Measurements from ENCODE around the gene AKAP6.

AKAP6 gene

GRCh38 chr14:32701475-32701874 is 372.4 kb downstream of the AKAP6 start:
- no peak for DNase-seq
- in situ Hi-C loops (cut with MboI; ENCODE audit: low pct_unique_long_range_greater_than_20kb, low sequenced_read_pairs): no loop called here

- in situ Hi-C loops (cut with MboI; ENCODE audit: low pct_unique_long_range_greater_than_20kb, low sequenced_read_pairs): no loop called here
- no peak for DNase-seq
Observed at GRCh38 chr14:32702088-32702487, 373.0 kb downstream of the AKAP6 start.

- no peak for DNase-seq
- in situ Hi-C loops (cut with MboI; ENCODE audit: low pct_unique_long_range_greater_than_20kb, low sequenced_read_pairs): no loop called here
Observed at GRCh38 chr14:32702562-32702961, 373.5 kb downstream of the AKAP6 start.

- DNase-seq: no peak
- in situ Hi-C loops (cut with MboI; ENCODE audit: low pct_unique_long_range_greater_than_20kb, low sequenced_read_pairs): no loop called here
Observed at GRCh38 chr14:32703183-32703621, 374.1 kb downstream of the AKAP6 start.

GRCh38 chr14:32706721-32707519 is 377.8 kb downstream of the AKAP6 start:
- in situ Hi-C loops (cut with MboI; ENCODE audit: low pct_unique_long_range_greater_than_20kb, low sequenced_read_pairs): no loop called here
- DNase-seq: no peak

- in situ Hi-C loops (cut with MboI; ENCODE audit: low pct_unique_long_range_greater_than_20kb, low sequenced_read_pairs): no loop called here
Observed at GRCh38 chr14:32707742-32708500, 378.8 kb downstream of the AKAP6 start.

GRCh38 chr14:32709027-32709426 is 379.9 kb downstream of the AKAP6 start:
- in situ Hi-C loops (cut with MboI; ENCODE audit: low pct_unique_long_range_greater_than_20kb, low sequenced_read_pairs): no loop called here
- no peak for DNase-seq

More at GRCh38 chr14:32707742-32708500, 378.8 kb downstream of the AKAP6 start:
- DNase-seq: no peak

GRCh38 chr14:32710231-32710671 is 381.2 kb downstream of the AKAP6 start:
- DNase-seq: no peak
- in situ Hi-C loops (cut with MboI; ENCODE audit: low pct_unique_long_range_greater_than_20kb, low sequenced_read_pairs): no loop called here

- in situ Hi-C loops (cut with MboI; ENCODE audit: low pct_unique_long_range_greater_than_20kb, low sequenced_read_pairs): no loop called here
- peak; percentile 51 for DNase-seq
Observed at GRCh38 chr14:32710731-32711680, 381.9 kb downstream of the AKAP6 start.

GRCh38 chr14:32713856-32714255 is 384.8 kb downstream of the AKAP6 start:
- DNase-seq: no peak
- in situ Hi-C loops (cut with MboI; ENCODE audit: low pct_unique_long_range_greater_than_20kb, low sequenced_read_pairs): no loop called here

GRCh38 chr14:32719601-32720000 is 390.5 kb downstream of the AKAP6 start:
- no peak for DNase-seq
- in situ Hi-C loops (cut with MboI; ENCODE audit: low pct_unique_long_range_greater_than_20kb, low sequenced_read_pairs): no loop called here

GRCh38 chr14:32720927-32721326 is 391.8 kb downstream of the AKAP6 start:
- in situ Hi-C loops (cut with MboI; ENCODE audit: low pct_unique_long_range_greater_than_20kb, low sequenced_read_pairs): no loop called here
- DNase-seq: no peak

- DNase-seq: no peak
- in situ Hi-C loops (cut with MboI; ENCODE audit: low pct_unique_long_range_greater_than_20kb, low sequenced_read_pairs): no loop called here
Observed at GRCh38 chr14:32722631-32723183, 393.6 kb downstream of the AKAP6 start.

GRCh38 chr14:32724867-32725471 is 395.9 kb downstream of the AKAP6 start:
- in situ Hi-C loops (cut with MboI; ENCODE audit: low pct_unique_long_range_greater_than_20kb, low sequenced_read_pairs): no loop called here

GRCh38 chr14:32726516-32726915 is 397.4 kb downstream of the AKAP6 start:
- no peak for DNase-seq
- in situ Hi-C loops (cut with MboI; ENCODE audit: low pct_unique_long_range_greater_than_20kb, low sequenced_read_pairs): no loop called here

More at GRCh38 chr14:32724867-32725471, 395.9 kb downstream of the AKAP6 start:
- DNase-seq: no peak

- DNase-seq: no peak
- in situ Hi-C loops (cut with MboI; ENCODE audit: low pct_unique_long_range_greater_than_20kb, low sequenced_read_pairs): no loop called here
Observed at GRCh38 chr14:32727832-32728231, 398.7 kb downstream of the AKAP6 start.

GRCh38 chr14:32728526-32728925 is 399.4 kb downstream of the AKAP6 start:
- in situ Hi-C loops (cut with MboI; ENCODE audit: low pct_unique_long_range_greater_than_20kb, low sequenced_read_pairs): no loop called here
- DNase-seq: no peak

GRCh38 chr14:32728976-32729375 is 399.9 kb downstream of the AKAP6 start:
- DNase-seq: no peak
- in situ Hi-C loops (cut with MboI; ENCODE audit: low pct_unique_long_range_greater_than_20kb, low sequenced_read_pairs): no loop called here

- in situ Hi-C loops (cut with MboI; ENCODE audit: low pct_unique_long_range_greater_than_20kb, low sequenced_read_pairs): no loop called here
- no peak for DNase-seq
Observed at GRCh38 chr14:32731249-32731648, 402.2 kb downstream of the AKAP6 start.

Data from KBM-7 (cell line).